Activated naive CD4-positive, alpha-beta T cell (primary cell): Measurements from ENCODE around the gene RASSF7.

Experiments used
- DNase-seq, 4 experiments: peaks; one replicate each; lab custom pipeline; 2025; lab: John Stamatoyannopoulos, UW

RASSF7 gene

GRCh38 chr11:586376-587316, 25.9 kb downstream of the RASSF7 start:
- no peak for DNase-seq

DNA sequence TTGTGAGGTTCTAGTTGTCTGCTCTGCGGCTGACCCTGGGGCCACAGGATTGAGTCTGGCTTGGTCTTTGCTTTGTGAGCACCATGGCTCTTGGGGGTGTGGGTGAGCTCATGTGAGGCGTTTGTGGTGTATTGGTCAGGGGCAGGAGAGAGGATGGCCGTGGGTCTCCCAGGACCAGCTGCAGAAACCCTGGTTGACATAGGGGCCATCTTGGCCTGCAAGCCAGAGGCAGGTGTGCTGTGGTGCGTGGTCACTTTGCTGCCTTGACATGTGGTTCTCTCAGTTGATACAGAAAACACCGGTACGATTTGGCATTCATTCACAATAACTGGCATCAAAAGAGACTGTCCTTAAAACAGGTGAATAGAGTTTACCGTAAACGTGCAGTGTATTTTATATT, 26.8 kb downstream of the RASSF7 start:
- no peak for DNase-seq

- peak in 2 of 4 experiments; percentile 27 to 66 for DNase-seq
Observed at GRCh38 chr11:587978-588380, 27.2 kb downstream of the RASSF7 start.

- no peak for DNase-seq
Observed at GRCh38 chr11:589798-590197, 29.0 kb downstream of the RASSF7 start.

- DNase-seq = no peak
Observed at GRCh38 chr11:590997-591396, 30.2 kb downstream of the RASSF7 start.

DNA sequence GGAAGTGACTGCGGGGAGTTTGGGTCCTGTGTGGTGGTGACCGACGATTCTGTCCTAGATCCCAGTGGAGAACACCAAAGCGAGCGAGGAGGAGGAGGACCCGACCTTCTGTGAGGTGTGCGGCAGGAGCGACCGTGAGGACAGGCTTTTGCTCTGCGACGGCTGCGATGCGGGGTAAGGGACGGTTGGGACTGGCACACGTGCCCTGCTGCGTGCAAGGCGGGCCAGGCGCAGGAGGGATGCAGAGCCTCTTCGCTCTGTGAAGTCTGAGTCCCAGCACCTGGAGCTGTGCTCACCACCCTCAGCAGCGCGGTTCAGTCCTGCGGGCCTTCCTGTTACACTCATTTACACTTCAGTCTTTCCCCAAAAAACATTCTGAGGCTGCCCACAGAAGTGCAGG, 31.7 kb downstream of the RASSF7 start:
- DNase-seq = no peak

- DNase-seq = no peak
Observed at GRCh38 chr11:592918-593317, 32.1 kb downstream of the RASSF7 start.

GRCh38 chr11:593347-593746, 32.6 kb downstream of the RASSF7 start:
- no peak for DNase-seq

- DNase-seq = no peak
Observed at GRCh38 chr11:595400-595799, 34.6 kb downstream of the RASSF7 start.

- DNase-seq = no peak
Observed at GRCh38 chr11:596374-596773, 35.6 kb downstream of the RASSF7 start.

GRCh38 chr11:597166-597725, 36.5 kb downstream of the RASSF7 start:
- no peak for DNase-seq

GRCh38 chr11:598005-598680, 37.4 kb downstream of the RASSF7 start:
- no peak for DNase-seq

DNA sequence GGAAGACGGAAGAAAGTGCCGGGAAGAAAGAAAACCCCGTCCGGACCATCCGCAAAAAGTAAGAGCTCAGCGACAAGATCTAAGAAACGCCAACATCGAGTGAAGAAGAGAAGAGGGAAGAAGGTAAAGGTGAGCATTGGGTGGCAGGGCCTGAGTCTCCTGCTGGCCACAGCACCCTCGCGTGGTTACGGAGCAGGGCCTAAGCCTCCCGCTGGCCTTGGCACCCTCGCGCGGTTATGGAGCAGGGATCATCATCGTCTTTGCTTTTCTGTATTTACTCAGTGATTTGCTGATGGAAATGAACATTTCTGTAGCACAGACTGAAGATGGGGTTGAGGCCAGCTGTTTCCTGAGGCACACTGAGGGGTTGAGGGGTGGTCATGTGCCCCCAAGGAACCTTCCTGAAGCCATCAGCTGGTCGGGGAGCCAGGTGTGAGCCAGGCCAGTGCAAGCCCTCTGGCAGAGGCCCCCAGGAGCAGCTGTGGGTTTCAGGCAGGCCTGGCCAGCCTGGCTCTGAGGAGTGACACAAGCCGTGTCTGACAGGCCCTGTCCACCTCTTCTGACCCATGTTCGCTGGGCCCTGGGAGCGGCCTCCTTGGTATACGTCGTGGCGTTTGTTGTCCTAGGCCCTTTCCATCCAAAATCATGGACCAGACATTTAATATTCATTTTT, 40.9 kb downstream of the RASSF7 start:
- no peak for DNase-seq

GRCh38 chr11:603154-603553, 42.4 kb downstream of the RASSF7 start:
- no peak for DNase-seq

DNA sequence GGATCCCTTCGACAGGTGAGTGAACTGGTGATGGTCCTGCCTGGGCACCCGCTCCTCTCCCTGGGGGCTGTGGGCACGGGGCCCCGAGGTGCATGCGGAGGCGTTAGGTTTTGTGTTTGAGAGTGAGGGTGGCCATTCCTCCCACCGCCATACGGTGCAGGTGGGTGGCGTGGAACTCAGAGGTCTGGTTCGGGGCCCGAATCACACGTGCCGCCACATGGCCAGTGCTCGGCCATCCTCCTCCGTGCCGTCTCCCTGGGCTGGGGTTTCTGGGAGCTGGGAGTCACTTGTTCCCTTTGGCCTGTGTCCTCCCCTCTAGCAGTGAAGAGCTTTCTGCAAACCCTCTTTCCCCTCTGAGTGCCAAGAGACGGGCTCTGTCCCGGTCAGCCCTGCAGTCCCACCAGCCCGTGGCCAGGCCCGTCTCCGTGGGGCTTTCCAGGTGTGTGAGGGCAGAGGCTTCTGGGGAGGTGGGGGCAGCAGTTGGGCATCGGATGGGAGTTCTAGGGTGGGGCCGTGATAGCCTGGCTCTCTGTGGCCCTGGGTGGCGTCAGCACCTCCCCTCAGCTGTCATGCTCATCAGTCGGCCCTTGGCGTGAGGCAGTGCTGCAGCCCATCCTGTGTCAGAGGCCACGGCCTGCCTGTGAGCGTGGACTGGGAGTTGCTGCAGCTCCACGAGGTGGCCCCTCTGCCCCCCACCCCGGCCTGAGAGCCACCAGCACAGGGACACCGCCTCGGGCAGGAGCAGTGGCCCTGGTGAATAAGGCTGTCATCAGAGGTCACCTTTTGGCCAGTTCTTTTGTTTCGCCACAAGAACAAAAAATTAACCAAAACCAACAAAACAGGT, 44.7 kb downstream of the RASSF7 start:
- no peak for DNase-seq

- no peak for DNase-seq
Observed at GRCh38 chr11:606245-606644, 45.5 kb downstream of the RASSF7 start.

DNA sequence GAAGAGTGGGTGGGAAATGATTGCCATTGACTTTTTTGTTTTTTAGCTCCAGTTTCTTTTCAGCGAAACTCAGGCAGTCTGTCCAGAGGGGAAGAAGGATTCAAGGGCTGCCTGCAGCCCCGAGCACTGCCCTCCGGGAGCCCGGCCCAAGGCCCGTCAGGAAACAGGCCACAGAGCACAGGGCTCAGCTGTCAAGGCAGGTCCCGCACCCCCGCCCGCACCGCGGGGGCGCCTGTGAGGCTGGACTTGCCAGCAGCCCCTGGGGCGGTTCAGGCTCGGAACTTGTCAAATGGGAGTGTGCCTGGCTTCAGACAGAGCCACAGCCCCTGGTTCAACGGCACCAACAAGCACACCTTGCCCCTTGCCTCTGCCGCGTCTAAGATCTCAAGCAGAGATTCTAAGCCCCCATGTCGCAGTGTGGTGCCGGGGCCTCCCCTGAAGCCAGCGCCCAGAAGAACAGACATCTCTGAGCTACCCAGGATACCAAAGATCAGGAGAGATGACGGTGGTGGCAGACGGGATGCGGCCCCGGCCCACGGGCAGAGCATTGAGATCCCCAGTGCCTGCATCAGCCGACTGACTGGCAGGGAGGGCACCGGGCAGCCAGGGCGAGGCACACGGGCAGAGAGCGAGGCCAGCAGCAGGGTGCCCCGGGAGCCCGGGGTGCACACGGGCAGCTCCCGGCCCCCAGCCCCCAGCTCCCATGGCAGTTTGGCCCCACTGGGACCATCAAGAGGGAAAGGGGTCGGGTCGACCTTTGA, 46.4 kb downstream of the RASSF7 start:
- no peak for DNase-seq

DNA sequence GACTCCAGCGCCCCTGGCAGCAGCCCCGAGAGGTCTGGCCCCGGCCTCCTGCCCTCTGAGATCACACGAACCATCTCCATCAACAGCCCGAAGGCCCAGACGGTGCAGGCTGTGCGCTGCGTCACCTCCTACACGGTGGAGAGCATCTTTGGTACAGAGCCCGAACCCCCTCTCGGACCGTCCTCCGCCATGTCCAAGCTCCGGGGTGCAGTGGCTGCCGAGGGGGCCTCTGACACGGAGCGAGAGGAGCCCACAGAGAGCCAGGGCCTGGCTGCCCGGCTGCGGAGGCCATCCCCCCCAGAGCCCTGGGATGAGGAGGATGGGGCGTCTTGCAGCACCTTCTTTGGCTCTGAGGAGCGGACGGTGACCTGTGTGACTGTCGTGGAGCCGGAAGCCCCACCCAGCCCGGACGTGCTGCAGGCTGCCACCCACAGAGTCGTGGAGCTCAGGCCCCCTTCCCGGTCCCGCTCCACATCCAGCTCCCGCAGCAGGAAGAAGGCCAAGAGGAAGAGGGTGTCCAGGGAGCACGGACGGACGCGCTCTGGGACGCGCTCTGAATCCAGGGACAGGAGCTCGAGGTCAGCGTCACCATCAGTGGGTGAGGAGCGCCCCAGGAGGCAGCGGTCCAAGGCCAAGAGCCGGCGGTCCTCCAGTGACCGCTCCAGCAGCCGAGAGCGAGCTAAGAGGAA, 47.3 kb downstream of the RASSF7 start:
- DNase-seq = no peak

DNA sequence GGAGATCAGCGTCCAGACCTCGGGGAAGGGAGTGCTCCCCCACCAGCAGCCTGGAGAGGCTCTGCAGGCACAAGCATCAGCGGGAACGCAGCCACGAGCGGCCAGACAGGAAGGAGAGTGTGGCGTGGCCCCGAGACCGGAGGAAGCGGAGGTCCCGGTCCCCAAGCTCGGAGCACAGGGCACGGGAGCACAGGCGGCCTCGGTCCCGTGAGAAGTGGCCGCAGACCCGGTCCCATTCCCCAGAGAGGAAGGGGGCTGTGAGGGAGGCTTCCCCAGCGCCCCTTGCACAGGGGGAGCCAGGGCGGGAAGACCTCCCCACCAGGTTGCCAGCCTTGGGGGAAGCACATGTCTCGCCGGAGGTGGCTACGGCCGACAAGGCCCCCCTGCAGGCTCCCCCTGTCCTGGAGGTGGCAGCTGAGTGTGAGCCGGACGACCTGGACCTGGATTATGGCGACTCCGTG, 48.1 kb downstream of the RASSF7 start:
- DNase-seq = no peak

DNA sequence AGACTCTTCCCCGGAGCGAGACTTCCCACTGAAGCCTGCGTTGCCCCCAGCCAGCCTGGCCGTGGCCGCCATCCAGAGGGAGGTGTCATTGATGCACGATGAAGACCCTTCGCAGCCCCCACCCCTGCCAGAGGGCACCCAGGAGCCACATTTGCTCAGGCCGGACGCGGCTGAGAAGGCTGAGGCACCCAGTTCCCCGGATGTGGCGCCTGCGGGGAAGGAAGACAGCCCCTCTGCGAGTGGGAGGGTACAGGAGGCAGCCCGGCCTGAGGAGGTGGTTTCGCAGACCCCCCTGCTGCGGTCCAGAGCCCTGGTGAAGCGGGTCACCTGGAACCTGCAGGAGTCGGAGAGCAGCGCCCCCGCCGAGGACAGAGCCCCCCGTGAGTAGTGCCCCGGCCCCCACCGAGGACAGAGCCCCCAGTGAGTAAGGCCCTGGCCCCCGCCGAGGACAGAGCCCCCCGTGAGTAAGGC, 48.6 kb downstream of the RASSF7 start:
- no peak for DNase-seq
